ENCODE results near the gene SLC25A44.

Gene SLC25A44, protein sequence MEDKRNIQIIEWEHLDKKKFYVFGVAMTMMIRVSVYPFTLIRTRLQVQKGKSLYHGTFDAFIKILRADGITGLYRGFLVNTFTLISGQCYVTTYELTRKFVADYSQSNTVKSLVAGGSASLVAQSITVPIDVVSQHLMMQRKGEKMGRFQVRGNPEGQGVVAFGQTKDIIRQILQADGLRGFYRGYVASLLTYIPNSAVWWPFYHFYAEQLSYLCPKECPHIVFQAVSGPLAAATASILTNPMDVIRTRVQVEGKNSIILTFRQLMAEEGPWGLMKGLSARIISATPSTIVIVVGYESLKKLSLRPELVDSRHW

DNA sequence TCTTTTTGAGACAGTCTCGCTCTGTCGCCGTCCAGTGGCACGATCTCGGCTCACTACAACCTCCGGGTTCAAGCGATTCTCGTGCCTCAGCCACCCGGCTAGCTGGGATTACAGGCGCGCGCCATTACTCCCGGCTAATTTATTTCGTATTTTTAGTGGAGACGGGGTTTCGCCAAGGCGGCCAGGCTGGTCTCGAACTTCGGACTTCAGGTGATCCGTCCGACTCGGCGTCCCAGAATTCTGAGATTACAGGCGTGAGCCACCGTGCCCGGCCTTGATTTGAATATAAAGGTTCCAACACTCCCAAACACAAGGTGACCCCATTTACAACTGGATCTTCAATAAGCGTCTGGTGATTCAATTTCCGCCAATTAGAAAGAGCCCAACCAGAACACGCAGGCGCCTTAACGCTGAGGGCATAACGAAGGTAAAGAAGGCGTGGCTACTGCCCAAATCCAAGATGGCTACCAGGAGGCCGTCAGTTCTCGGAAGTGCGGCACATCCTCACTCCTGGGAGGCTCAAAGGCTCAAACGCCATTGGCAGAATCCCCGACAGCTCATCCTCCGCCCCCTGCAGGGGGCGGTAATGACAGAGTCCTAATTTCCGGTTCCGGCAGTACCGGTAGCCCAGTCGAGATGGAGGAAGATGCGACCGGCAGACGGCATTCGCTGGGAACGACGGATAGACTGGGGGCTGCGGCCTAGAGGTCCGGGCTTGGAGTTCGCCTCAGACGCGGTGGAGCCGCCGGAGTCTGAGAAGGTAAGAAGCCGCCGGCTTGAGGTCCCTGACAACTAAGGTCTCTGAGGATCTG lies at the start of gene SLC25A44:
Gene SLC25A44, plus strand, starts transcription at position 617 of the 812 bp plus-strand sequence. CDS start 5,744 bp downstream, outside the sequence.
- peak; percentile 97 for DNase-seq

DNA sequence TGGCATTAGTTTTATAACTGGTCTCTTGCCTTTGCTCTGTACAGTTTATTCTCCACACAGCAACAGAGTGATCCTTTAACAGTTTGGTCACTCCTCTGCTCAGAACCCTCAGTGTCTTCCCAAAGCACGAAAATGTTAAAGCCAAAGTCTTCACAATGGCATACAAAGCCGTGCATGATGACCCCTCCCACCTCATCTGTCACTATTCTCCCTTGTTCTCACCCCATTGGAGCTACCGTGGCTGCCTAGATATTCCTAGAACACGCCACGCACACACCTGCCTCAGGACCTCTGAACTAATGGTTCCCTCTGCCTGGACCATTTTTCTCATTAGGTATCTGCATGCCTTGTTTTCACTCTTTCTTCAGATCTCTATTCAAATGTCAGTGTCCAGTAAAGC lies 49.2 kb upstream of the SLC25A44 start:
- no peak for DNase-seq

DNA sequence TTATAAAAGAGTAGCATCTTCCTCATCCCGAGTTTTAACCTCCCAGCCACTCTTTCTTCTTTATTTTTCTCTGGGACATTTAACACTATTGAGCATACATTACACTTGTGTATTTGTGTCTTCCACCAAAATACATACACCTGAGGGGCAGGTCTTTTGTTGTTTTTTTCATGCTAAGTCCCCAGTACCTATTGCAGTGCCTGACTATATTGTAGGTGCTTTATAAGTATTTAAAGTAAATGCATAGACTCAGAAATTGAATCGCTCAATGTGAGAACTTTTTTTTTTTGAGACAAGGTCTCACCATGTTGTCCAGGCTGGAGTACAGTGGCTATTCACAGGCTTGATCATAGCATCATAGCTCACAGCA lies 48.3 kb upstream of the SLC25A44 start:
- no peak for DNase-seq

DNA sequence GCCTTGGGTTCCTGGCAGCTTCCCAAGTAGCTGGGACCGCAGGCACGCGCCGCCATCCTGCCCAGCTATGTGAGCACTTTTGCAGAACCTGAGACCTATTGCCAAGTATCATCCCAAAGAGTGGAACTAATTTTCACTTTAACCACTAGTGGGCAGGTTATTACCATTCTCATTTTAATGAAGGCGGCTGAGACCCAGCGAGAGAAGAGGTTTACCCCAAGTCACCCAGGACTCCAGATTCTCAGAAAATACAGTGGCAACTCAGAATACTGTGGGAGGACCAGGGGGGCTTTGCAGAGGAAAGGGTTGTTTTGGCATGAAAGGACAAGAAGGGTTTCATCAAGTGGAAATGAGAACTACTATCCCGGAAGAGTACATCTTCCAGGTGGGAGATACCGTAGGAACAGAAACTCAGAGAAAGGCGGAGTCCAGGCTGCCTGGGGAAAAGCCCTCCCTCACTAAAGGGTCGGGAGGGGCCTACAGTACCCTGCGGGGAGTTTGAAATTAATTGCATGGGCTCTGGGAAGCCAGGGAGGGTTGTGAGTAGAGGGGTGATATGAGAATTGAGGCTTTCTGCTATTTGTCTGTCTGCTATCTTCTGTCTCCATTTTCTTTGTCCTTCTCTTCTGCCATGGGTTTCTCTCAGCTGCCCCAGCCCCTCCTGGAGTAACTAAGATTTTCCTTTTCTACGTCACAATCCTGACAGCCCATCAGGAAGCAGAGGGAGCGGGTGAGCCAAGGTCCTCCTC lies 47.7 kb upstream of the SLC25A44 start:
- peak; percentile 55 for DNase-seq

DNA sequence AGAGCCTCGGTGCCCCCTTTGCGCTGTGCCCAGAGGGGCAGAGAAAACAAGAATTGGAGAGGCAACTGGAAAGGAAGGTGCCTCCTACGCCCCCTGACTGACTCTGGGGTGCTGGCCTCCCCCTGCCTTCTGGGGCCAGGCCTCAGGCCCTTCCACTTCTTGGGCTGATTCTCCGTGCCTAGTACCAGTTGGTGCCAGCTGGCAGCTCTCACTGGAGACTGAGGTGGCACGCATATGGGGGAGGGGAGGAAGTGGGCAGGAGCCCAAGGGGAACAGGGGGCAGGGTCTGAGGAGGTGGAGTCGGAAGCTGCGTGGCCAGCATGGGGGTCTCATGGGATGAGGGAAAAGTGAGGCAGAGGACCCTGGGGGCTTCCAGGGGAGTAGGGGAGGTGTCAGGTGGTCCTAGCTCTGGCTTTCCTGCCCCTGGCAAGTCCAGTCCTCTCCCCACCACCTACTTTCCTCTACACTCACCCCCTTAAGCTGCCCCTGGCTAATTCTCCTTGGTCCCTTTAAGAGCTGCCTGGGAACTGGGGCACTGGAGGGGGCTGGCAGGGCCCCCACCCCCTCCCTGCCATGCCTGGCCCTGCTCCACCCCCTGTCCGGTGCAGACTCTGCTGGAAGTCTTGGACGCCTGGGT lies 47.0 kb upstream of the SLC25A44 start:
- DNase-seq, result no peak

DNA sequence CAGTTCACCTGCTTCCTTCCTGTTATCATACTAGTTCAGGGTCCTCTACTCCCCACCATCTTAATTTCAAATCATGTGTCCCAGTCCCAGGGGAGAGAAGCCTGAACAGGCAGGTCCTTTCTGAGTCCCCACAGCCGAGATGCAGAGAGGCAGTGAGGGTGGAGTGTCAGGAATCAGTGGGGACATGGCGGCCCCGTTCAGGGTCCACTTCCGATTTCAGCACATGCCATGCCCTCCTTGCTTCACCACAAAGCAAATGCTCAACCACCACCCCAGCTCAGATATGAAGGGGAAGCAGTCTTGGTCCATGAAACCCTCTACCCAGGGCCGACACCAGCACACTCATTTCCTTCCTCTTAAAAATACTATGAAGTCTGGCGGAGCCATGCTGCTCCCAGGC lies 45.7 kb upstream of the SLC25A44 start:
- DNase-seq, result no peak

DNA sequence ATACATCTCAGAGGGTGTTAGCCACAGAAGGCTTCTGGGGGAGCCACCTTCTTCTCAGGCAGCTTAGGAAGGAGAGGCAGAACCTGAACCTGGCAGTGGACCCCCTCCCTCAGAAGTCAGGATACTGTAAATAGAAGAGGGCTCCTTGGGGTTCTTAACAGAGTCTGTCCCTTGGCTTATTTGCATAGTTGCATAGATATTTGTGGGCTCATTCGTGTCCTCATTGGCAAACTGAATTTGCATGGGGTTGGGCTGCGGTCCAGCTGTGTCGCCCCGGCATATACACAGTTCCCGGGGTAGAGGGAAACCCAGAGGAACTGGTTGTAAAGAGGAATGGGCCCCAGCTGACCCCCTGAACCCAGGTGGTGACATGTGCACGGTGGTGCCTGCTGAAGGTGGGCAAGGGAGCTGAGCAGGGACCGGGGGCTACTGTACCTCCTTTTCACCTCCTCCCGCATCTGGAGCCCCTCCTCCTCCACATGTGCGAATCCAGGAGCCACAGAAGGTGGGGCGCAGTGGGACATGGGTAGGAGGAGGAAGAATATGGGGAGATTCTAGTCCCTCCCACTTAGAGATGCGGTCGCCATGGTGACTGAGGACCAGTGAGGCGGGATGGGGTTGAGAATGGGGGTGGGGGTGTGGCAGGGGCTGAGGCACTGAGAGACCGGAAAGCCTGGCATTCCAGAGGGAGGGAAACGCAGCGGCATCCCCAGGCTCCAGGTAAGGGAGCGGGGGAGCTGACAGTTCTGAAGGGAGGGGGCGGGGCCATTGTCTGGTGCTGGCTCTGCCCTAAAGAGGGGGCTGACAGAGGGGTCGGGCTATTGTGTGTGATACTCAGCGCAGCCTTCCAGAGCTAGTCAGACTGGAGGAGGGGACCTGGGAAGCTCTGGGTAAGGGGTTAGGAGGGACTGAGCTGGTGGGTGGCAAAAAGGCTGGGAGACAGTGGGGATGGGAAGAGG lies 44.3 kb upstream of the SLC25A44 start:
- DNase-seq, result no peak

DNA sequence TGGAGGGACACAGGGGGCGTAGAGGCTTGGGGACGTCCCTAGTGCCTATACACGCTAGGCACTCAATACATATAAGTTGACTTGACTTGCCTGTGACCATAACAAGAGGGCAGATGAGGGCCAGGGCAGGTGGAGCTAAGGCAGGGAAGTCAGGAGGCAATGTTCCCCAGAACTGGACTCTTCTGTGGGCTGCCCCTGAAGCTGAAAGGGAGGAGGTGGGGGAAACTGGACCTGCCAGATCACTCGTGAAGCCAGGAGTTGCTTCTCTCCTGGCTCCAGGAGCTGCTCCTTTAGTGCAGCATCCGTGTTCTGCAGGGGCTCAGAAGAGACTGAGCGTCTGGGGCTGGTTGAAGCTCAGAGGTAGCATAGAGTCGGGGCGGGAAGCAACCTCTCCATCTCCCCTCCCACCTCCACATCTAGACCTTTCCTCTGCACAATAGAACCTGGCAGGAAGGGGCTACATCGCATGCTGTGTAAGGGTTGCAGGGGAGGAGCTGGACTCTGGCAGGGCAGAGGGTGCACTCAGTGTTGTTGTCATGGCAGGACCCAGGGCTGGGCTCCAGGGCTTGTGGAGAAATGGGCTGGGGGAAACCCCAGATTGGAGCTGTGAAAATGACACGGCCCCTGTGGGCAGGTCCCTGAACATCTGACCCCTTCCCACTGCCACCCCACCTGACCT lies 43.4 kb upstream of the SLC25A44 start:
- no peak for DNase-seq

DNA sequence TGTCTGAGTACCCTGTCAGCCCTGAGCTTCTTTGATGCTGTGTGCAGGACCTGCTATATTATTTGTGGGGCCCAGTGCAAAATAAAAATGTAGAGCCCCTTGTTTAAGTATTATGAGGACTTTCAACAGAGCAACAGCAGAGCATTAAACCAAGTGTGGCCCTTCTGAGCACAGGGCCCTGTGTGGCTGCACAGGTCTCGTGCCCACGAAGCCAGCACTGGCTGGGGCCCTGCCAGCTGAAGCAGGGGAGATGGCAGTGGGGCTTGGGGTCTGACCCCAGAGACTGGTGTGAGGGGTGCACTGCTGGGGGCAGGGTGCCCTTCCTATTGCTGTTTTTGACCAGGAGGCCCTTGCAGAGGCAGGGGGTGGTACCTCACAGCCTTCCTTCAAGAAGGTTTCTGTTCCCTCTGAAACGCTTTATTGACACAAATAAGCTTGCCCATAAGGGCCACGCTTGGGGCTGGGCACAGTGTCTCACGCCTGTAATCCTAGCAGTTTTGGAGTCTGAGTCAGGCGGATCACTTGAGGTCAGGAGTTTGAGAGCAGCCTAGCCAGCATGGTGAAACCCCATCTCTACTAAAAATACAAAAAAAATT lies 42.7 kb upstream of the SLC25A44 start:
- no peak for DNase-seq

DNA sequence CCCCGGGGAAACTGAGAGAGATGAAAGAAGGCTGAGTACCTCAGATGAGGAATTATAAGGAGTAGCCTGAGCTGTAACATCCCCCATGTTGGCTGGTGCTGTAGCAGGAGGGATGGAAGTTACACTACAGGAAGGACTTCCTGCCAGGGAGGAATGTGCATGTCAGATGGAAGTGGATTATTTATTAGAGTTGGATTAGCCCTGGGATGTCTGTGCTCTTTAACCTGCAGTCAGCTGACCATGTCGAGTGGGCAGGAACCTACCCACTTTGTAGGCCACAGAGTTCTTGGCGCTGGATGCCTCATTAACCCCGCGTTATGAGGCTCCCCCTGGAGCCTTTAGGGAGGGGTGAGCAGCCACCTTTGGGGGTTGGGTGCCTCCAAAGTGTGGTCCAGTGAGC lies 41.3 kb upstream of the SLC25A44 start:
- no peak for DNase-seq

DNA sequence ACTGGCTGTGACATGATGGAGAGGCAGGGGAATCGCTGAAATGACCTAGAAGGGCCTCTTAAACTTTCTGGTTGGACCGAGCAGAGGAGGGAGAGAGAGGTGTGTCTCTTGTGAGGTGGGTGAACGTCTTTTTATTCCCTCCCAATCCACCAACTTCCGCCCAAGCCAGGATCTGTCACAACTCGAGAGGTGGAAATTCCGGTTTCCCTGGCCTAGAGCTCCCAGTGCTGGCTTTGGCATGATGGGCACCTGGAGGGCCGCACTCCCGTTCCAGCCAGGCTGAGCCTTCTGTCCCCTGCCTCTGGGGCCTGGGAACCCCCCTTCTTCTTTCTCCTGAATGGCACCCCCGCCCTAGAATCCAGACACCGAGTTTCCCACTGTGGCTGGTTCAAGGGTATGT lies 40.5 kb upstream of the SLC25A44 start, which contains the start of gene SEMA4A:
Gene SEMA4A, plus strand, starts transcription at position 224 of the 400 bp plus-strand sequence. CDS start 994 bp downstream, outside the sequence.
- DNase-seq, result no peak

DNA sequence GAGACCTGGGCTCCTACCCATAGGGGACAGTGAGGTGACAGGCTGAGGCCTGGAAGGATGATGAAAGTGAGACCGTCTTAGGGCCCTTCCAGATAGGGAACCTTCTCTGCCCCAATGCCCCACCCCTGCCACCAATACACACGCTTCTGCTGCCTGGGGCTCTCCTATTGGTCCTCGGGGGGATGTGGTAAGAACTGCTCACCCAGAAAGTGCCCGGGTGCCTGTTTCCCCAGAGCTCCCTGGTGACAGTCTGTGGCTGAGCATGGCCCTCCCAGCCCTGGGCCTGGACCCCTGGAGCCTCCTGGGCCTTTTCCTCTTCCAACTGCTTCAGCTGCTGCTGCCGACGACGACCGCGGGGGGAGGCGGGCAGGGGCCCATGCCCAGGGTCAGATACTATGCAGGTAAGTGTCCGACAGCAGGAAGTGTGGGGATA lies 39.6 kb upstream of the SLC25A44 start:
- peak; percentile 44 for DNase-seq

DNA sequence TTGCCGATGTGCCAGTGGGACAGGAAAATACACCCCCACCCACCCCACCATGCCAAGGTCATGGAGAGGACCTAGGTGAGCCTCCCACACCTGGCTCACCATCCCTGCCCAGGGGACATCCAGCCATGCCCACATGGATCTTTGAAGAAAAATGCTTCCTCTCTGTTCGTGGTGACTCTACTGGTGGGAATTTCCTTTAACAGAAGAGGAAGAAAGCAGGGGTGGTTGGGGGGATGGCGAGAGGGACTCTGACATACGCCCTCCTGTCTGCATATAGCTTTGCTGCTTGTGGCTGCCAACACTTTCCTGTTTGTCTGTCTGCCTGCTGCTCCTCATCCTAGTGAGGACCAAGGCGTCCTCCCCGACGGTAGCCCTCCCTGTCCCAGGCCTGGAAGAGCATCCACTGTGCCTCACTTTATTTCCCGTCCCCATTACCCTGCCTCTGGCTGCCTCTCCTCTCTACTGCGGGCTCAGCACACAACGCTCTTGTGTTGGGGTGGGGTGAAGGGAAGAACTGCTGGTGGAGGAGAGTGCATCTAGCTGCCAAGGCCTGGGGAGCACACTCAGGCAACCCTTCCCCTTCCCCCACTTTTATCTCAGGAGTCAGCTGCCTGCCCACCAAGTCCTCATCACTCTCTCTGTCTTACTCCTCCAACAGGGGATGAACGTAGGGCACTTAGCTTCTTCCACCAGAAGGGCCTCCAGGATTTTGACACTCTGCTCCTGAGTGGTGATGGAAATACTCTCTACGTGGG lies 38.0 kb upstream of the SLC25A44 start:
- no peak for DNase-seq

DNA sequence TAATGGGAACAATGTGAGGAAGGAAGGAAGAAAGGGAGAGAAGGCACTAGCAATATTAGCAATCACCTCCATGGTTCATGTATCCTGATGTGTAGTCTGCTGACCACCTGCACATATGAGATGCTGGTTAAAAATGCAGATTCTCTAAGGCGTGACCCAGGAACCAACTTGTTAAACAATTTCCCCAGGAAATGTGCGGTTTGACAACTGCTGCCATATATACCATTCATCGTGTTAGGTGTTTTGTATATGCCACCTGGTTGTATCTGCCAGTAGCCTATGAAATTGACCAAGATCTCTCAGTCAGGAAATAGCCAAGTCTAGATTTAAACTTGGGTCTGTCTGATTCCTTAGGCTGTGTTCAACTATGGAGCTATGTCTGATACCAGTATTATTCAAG lies 36.4 kb upstream of the SLC25A44 start:
- no peak for DNase-seq

DNA sequence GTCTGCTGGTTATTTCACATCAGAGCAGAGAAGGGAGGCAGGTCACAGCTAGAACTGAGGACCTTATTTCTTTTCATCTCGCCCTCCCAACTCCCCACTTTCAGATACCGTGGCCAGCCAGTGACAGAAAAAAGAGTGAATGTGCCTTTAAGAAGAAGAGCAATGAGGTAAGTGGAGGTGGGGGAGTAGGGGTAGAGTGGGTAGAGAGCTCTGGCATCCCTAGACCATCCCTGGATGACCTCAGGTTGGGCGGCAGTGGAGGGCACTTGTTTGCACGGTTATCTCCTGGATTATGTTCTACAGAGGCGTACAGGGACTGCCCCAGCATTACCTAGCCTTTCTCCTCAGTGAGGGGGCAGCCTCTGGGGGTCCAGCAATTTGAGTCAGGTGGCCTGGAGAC lies 35.9 kb upstream of the SLC25A44 start:
- no peak for DNase-seq

DNA sequence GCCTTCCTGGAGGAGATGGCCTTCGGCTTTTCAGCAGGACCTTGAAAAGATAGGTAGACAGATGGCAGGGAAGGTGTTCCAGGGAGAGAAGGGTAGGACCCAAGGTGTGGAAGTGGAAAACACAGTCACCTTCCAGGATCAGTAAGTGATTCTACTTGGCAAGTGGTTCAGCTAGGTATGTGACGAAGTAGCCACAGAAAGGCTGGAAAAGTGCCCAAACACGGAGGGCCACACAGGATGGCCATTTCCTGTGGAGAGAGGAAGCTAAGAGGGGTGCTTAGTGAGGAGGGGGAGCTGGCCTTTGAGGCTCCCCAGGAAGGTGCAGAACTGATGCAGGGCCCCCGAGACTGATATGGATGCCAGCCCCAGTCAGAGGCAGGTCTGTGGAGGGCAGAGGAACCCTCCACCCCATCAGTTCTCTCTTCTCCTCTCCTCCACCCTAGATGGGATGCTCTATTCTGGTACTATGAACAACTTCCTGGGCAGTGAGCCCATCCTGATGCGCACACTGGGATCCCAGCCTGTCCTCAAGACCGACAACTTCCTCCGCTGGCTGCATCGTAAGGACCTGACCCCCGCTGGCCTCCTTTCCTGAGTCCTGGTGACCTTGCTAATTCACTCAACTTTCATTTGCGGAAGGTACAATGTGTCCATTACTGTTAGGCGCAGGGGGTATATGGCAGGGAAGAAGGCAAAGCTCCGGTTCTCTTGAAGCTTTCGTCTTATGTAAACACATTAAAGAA lies 33.7 kb upstream of the SLC25A44 start:
- no peak for DNase-seq

DNA sequence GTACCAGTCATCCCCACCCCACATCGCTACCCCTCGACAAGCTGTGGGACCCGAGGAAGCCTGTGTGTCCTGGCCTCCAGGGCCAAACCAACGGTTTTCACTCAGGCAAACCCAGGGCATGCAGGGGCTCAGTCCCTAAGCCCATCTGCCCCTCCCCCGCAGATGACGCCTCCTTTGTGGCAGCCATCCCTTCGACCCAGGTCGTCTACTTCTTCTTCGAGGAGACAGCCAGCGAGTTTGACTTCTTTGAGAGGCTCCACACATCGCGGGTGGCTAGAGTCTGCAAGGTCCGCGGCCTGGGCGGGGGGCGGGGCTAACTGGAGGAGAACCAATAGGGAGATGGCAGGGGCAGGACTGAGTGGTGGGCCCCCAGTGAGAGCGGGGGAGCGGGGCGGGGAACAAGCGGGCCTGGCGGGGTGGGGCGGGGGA lies 33.1 kb upstream of the SLC25A44 start:
- DNase-seq, result peak; percentile 79

DNA sequence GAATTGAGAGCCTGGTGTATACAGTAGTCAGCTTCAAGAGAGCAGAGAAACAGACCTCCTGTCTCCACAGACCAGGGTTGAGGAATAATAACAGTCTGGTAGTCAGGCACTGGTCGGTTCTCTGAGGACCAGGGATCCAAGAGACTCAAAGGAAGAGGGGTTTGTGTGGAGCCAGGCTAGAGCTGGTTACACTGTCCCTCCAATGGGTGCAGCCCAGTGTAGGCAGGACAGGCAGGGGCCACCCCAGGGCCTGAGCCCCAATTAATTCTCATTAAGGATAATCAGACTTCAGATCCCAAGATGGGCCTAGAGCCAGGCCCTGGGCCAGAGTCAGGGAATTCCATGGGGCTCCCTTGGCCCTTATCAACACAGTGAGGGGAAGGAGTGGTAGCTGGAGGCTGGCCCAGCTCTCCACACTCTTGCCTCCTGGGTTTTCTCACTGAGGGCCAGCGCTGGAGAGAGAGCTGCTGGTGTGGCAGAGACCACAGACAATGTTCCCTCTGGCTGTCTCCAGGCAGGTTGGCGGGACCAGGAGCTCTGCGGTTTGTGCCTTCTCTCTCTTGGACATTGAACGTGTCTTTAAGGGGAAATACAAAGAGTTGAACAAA lies 31.4 kb upstream of the SLC25A44 start:
- no peak for DNase-seq

DNA sequence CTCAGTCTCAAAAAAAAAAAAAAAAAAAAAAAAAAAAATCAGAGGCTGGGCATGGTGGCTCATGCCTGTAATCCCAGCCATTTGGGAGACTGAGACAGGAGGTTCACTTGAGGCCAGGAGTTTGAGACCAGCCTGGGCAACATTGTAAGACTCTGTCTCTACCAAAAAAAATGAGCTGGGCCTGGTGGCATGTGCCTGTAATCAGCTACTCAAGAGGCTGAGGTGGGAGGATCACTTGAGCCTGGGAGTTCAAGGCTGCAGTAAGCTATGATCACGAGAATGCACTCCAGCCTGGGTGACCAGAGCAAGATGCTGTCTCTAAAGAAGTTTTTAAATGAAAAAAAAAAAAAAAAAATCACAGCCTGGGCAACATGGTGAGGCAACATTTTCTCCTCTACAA lies 30.2 kb upstream of the SLC25A44 start:
- no peak for DNase-seq
